ENCODE measurements around the gene GPR146. TPM values are rescaled to one million over a fixed set of nuclear protein-coding genes. Genes with fewer than 3 reads are reported as not detected.

GPR146 gene
- total RNA-seq, 4 donors from 2014 or later: 13.6 to 27.9 (median 16.3) TPM

DNA sequence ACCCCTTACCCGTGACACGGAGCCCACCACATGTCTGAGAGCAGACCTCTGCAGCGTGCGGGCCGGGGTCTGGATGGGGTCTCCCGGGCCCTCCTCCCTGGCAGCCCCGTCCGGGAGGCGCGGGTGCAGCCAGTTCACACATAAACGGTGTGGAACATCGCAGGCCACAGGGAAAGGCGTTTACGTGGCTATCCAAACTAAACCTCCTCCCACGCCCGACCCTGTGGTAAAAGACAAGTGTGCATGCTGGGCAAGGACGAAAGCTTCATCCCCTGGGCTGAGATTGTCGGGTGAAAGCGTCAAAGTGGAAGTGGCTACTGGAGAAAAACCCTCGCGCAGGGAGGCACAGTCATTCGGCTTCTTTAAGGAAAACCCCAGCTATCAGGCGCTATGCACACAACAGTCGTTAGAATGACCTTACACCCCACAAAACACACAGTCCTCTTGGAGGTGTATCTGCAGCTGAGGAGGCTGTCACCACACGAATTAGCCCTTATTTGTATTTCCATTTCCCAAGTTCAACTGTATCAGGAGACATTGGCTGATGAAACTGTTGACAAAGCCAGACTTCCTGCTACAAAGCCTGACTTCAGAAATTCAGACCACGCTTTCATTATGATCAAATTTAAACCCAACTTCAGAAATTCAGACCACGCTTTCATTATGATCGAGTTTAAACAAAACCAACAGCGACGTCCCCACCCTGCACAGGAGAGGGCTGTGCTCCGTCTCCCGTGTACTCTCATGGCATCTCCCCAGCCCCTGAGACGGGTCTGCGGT is 58.9 kb downstream of the GPR146 start:
- Histone ChIP-seq H3K27ac (no peak overlapping the region), H3K36me3 (peaks cover 0 to 14% of the 10 kb centered on the region in 2 donors), H3K4me1 (no peaks in the 10 kb centered on the region), H3K4me3 (no peak overlapping the region), H3K9me3 (no peaks in the 10 kb centered on the region), H3K27me3 (no peaks in the 10 kb centered on the region)
- no peak for TF ChIP-seq POLR2AphosphoS5 (IDR thresholded peaks at IDR 0.05)
- TF ChIP-seq, protein P1, sequence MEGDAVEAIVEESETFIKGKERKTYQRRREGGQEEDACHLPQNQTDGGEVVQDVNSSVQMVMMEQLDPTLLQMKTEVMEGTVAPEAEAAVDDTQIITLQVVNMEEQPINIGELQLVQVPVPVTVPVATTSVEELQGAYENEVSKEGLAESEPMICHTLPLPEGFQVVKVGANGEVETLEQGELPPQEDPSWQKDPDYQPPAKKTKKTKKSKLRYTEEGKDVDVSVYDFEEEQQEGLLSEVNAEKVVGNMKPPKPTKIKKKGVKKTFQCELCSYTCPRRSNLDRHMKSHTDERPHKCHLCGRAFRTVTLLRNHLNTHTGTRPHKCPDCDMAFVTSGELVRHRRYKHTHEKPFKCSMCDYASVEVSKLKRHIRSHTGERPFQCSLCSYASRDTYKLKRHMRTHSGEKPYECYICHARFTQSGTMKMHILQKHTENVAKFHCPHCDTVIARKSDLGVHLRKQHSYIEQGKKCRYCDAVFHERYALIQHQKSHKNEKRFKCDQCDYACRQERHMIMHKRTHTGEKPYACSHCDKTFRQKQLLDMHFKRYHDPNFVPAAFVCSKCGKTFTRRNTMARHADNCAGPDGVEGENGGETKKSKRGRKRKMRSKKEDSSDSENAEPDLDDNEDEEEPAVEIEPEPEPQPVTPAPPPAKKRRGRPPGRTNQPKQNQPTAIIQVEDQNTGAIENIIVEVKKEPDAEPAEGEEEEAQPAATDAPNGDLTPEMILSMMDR (IDR thresholded peaks at IDR 0.05): no peak
- no peak for ATAC-seq
- WGBS, 2 donors (ENCODE audit: low coverage in 1 of 2): 66 to 79% methylated on average over 5 to 14 of the region's 34 CpGs

GRCh38 chr7:1103789-1104515 is 59.6 kb downstream of the GPR146 start:
- 100% methylated on average over 2 to 3 of the region's 21 CpGs for whole genome bisulfite sequencing, 2 donors (ENCODE audit: low coverage in 1 of 2)
- no peak for ATAC-seq
- no peaks in the 10 kb centered on the region for H3K27me3 ChIP-seq
- peaks cover 0 to 7% of the 10 kb centered on the region in 2 donors for H3K36me3 ChIP-seq
- no peaks in the 10 kb centered on the region for H3K9me3 ChIP-seq
- H3K27ac ChIP-seq: no peak overlapping the region
- no peaks in the 10 kb centered on the region for H3K4me1 ChIP-seq
- no peak overlapping the region for H3K4me3 ChIP-seq
- TF ChIP-seq POLR2A (IDR thresholded peaks at IDR 0.05) (no peak), POLR2AphosphoS5 (IDR thresholded peaks at IDR 0.05) (no peak), EP300 (IDR thresholded peaks at IDR 0.05) (no peak)
- TF ChIP-seq, protein P1 (IDR thresholded peaks at IDR 0.05): no peak

DNA sequence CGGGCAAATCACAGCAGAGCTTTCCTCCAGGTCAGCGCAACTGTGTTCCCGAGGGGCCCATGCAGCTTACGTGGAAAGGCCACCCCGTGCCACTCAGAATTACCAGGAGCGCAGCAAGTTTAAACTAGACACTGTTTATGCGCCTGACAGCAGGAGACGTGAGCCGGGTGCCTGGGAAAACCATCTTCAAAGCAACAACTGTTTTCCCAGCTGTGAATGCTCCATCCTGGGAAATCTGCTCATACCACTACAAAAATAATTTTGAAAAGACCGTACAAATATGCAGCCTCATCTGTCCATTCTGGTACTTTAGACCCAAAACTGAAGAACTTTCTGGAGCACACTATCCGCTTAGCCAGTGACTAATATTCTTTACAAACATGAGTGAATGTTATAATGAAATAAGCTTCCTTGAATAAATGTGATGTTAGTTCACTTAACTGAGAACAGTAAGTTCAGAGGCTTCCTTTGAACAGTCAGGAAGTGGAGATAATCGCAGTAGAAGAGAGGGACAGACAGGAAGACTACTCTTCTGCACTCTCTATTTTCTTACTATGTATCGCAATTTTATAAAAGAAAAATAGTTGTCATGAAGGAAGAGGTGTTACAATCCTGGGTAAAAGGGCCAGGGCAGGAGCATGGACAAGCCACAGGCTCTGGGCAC is 60.3 kb downstream of the GPR146 start:
- H3K36me3 ChIP-seq: peaks cover 0 to 1% of the 10 kb centered on the region in 2 donors
- no peaks in the 10 kb centered on the region for H3K9me3 ChIP-seq
- TF ChIP-seq POLR2A (IDR thresholded peaks at IDR 0.05): no peak
- TF ChIP-seq, protein P1 (IDR thresholded peaks at IDR 0.05): no peak
- TF ChIP-seq POLR2AphosphoS5 (IDR thresholded peaks at IDR 0.05): no peak
- TF ChIP-seq EP300 (IDR thresholded peaks at IDR 0.05): no peak
- H3K4me3 ChIP-seq: no peak overlapping the region
- H3K4me1 ChIP-seq: no peaks in the 10 kb centered on the region
- ATAC-seq: no peak
- H3K27ac ChIP-seq: no peak overlapping the region
- H3K27me3 ChIP-seq: no peaks in the 10 kb centered on the region
- 76 to 83% methylated on average over 4 to 8 of the region's 13 CpGs for WGBS, 2 donors (ENCODE audit: low coverage in 1 of 2)

GRCh38 chr7:1105189-1105588 is 60.8 kb downstream of the GPR146 start:
- 80 to 95% methylated on average over 3 of the region's 11 CpGs for WGBS, 2 donors (ENCODE audit: low coverage in 1 of 2)
- no peak for ATAC-seq
- no peaks in the 10 kb centered on the region for H3K9me3 ChIP-seq
- H3K27me3 ChIP-seq: no peaks in the 10 kb centered on the region
- H3K27ac ChIP-seq: no peak overlapping the region
- no peaks in the 10 kb centered on the region for H3K36me3 ChIP-seq
- TF ChIP-seq POLR2A (IDR thresholded peaks at IDR 0.05) (no peak), EP300 (IDR thresholded peaks at IDR 0.05) (no peak), POLR2AphosphoS5 (IDR thresholded peaks at IDR 0.05) (no peak)
- TF ChIP-seq, protein P1 (IDR thresholded peaks at IDR 0.05): no peak
- no peak overlapping the region for H3K4me3 ChIP-seq
- no peaks in the 10 kb centered on the region for H3K4me1 ChIP-seq
